Activated T-helper 2 cell treated with anti-CD3 and anti-CD28 coated beads, Interferon-gamma antibody, Interleukin-2, Interleukin-4, amounts not matched to agents 10 μg/mL and 5 μg/mL and 100 μg/mL, durations not matched to agents 14 hours and 24 hours and 36 hours (primary cell): ENCODE data around the gene CGNL1. TPM values are rescaled to one million over a fixed set of nuclear protein-coding genes. Genes with fewer than 3 reads are reported as not detected.

ENCODE experiments used
- DNase-seq: peaks from one replicate; pipeline ENCODE4 v3.0.0; 2021; ENCODE audit warnings: low spot score
- H3K27ac Mint-ChIP-seq: one replicate; pipeline ENCODE4 v1.8.0; 2021; ENCODE audit warnings: mixed read lengths
- H3K27me3 Mint-ChIP-seq: one replicate; pipeline ENCODE4 v1.8.0; 2021; ENCODE audit warnings: low read depth, mixed read lengths
- H3K36me3 Mint-ChIP-seq: one replicate; pipeline ENCODE4 v1.8.0; 2021; ENCODE audit warnings: low read depth, mixed read lengths
- H3K4me1 Mint-ChIP-seq: one replicate; pipeline ENCODE4 v1.8.0; 2021; ENCODE audit warnings: low read depth, mixed read lengths
- H3K4me3 Mint-ChIP-seq: one replicate; pipeline ENCODE4 v1.8.0; 2021; ENCODE audit warnings: low read depth, mild to moderate bottlenecking, moderate library complexity, mixed read lengths
- H3K9me3 Mint-ChIP-seq: one replicate; pipeline ENCODE4 v1.8.0; 2021; ENCODE audit warnings: mixed read lengths
- intact Hi-C: fragments of 100-400 bp; cut with micrococcal nuclease; formaldehyde crosslinking; loops from one replicate; pipeline ENCODE4 v1.15.1; 2023
- total RNA-seq: library from RNA; stranded (reverse); gene quantifications from 2 replicates; pipeline ENCODE4 v1.2.3, GENCODE V29; 2022

CGNL1 gene
- total RNA-seq, 1 donor from 2014 or later: not detected

DNA sequence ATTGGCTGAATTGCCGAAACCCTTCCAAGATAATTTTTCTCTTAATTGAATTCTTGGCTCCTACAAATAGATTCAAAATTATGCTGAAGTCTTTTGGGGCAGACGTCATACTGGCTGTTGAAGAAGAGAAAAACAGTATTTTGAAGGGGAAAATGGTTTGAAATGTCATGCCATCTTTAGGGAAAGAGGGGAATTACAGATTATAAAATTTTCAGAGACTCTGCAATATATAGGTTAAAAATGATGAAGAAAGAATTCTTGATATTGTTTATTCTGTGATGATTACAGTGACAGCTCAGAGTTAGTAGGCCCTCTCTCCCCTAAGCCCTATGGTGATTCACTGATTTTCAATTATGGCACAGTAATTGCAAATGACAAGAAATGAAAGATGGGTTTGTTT lies 86.1 kb downstream of the CGNL1 start:
- Mint-ChIP-seq H3K36me3 (no peaks in the 10 kb centered on the region), H3K4me3 (no peak overlapping the region), H3K27me3 (peaks cover 7% of the 10 kb centered on the region), H3K27ac (no peak overlapping the region), H3K4me1 (no peaks in the 10 kb centered on the region), H3K9me3 (no peaks in the 10 kb centered on the region)
- DNase-seq: no peak
- intact Hi-C loops: no loop called here

DNA sequence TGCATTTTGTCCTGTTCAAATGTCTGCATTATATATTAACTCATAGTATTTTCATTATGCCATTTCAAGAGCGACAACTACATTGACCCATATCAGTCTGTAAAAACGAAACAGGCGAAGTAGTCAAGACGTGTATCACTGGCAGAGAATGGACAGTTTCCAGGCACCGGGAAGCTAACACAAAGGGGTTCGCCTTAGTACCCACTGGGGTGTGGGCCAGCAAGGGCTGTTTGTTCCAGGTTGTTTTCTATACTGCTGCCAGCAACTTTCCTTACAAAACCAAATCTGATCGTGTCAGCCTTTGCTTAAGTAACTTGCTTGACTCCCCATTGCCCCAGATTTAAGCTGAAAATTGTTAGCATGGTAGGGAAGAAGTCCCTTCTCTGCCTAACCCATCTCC lies 87.1 kb downstream of the CGNL1 start:
- H3K27me3 Mint-ChIP-seq: peaks cover 7% of the 10 kb centered on the region
- no peaks in the 10 kb centered on the region for H3K9me3 Mint-ChIP-seq
- H3K4me1 Mint-ChIP-seq: no peaks in the 10 kb centered on the region
- no peaks in the 10 kb centered on the region for H3K36me3 Mint-ChIP-seq
- intact Hi-C loops: no loop called here
- H3K27ac Mint-ChIP-seq: no peak overlapping the region
- DNase-seq: no peak
- no peak overlapping the region for H3K4me3 Mint-ChIP-seq

DNA sequence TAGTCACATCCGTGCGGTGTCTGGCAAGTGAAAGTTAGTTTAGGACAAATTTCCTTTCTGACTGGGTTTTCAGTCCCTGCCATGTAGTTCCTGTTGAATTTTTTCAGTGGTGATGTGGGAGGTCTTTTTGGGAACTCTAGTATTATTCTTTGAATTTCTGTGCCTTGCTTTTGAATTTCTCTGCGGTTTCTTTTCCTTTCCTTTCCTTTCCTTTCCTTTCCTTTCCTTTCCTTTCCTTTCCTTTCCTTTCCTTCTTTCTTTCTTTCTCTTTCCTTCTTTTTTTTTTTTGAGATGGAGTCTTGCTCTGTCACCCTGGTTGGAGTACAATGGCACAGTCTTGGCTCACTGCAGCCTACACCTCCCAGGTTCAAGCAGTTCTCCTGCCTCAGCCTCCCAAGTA lies 88.2 kb downstream of the CGNL1 start:
- Mint-ChIP-seq H3K27ac (no peak overlapping the region), H3K36me3 (no peaks in the 10 kb centered on the region), H3K9me3 (no peaks in the 10 kb centered on the region), H3K4me3 (no peak overlapping the region), H3K27me3 (peaks cover 12% of the 10 kb centered on the region), H3K4me1 (no peaks in the 10 kb centered on the region)
- no peak for DNase-seq
- intact Hi-C loops: no loop called here

DNA sequence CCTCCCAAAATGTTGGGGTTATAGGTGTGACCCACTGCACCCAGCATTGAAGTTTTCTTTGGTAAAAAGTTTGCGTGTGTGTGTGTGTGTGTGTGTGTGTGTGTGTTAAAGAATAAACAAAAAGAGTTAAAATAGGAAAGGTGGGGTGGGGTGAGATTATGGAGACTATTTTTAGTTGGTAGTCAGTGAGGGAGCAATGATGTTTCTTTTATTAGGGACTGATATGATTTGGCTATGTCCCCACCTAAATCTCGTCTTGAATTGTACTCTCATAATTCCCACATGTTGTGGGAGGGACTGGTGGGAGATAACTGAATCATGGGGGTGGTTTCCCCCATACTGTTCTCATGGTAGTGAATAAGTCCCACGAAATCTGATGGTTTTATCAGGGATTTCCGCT lies 92.2 kb downstream of the CGNL1 start:
- no peak for DNase-seq
- Mint-ChIP-seq H3K4me1 (no peaks in the 10 kb centered on the region), H3K9me3 (no peaks in the 10 kb centered on the region), H3K27ac (no peak overlapping the region), H3K27me3 (peaks cover 19% of the 10 kb centered on the region), H3K36me3 (no peaks in the 10 kb centered on the region), H3K4me3 (no peak overlapping the region)
- intact Hi-C loops: no loop called here

DNA sequence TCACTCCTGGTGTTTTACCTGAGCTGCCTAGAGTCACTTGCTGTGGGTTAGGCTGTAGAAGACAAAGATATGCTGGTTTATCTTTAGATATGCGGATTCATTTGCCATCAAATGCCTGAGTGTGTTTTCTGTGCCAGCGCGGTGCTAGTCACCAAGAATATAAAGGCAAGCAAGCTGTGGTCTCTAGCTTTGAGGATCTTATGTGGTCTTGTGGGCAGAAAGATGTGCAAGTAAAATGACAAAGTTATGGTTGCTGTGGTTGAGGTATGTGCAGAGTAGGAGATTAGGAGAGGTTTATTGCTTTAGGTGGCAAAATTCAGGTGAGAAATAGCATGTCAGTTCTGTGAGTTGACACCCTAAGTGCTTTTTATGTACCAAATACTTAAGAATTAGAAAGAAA lies 94.2 kb downstream of the CGNL1 start:
- H3K9me3 Mint-ChIP-seq: no peaks in the 10 kb centered on the region
- H3K4me1 Mint-ChIP-seq: no peaks in the 10 kb centered on the region
- H3K27me3 Mint-ChIP-seq: peaks cover 16% of the 10 kb centered on the region
- no peak overlapping the region for H3K27ac Mint-ChIP-seq
- no peaks in the 10 kb centered on the region for H3K36me3 Mint-ChIP-seq
- no peak overlapping the region for H3K4me3 Mint-ChIP-seq
- intact Hi-C loops: no loop called here
- DNase-seq: no peak

DNA sequence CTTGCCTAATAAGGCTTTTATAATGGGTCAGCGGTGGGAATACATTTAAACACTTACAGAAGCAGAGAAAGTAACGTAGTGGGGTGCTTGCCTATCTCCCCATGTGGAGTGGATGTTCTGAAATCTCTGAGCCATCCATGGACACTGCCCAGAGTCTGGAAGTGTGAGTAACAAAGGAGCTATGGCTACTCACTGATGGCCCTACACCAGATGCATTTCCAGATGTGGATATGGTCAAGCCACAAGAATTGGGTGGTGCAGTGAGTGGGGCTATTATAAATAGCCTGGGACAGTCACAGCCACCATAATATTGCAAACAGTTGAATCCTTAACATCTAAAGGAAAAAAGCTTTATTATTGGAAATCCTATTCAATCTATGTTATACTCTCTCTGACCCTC lies 96.6 kb downstream of the CGNL1 start:
- Mint-ChIP-seq H3K4me1 (no peaks in the 10 kb centered on the region), H3K27me3 (peaks cover 16% of the 10 kb centered on the region), H3K27ac (no peak overlapping the region), H3K4me3 (no peak overlapping the region), H3K36me3 (no peaks in the 10 kb centered on the region), H3K9me3 (no peaks in the 10 kb centered on the region)
- intact Hi-C loops: no loop called here
- no peak for DNase-seq

DNA sequence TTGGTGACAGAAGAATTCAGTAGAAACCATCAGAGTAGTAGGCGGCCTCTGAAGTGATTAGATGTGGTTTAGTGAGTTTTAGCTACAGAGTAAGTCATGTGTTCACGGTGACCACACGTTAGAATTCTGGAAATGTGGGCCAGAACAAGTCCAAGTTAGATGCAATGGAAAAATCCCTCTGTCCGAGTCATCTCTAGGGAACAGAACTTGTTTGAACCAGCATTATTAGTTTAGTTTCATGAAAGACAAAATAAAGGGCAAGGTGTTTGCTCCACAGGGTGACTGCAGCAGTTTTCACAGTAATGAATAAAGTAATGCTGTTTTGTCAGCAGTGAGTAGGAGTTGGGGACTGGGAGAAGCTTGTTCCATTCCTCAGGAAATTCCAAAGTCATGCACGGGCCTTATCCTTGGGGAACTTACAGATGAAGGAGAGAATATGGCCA lies 100.2 kb downstream of the CGNL1 start:
- DNase-seq: no peak
- no peaks in the 10 kb centered on the region for H3K4me1 Mint-ChIP-seq
- no peaks in the 10 kb centered on the region for H3K9me3 Mint-ChIP-seq
- H3K4me3 Mint-ChIP-seq: no peak overlapping the region
- H3K36me3 Mint-ChIP-seq: no peaks in the 10 kb centered on the region
- H3K27me3 Mint-ChIP-seq: peaks cover 14% of the 10 kb centered on the region
- H3K27ac Mint-ChIP-seq: no peak overlapping the region
- intact Hi-C loops: no loop called here

DNA sequence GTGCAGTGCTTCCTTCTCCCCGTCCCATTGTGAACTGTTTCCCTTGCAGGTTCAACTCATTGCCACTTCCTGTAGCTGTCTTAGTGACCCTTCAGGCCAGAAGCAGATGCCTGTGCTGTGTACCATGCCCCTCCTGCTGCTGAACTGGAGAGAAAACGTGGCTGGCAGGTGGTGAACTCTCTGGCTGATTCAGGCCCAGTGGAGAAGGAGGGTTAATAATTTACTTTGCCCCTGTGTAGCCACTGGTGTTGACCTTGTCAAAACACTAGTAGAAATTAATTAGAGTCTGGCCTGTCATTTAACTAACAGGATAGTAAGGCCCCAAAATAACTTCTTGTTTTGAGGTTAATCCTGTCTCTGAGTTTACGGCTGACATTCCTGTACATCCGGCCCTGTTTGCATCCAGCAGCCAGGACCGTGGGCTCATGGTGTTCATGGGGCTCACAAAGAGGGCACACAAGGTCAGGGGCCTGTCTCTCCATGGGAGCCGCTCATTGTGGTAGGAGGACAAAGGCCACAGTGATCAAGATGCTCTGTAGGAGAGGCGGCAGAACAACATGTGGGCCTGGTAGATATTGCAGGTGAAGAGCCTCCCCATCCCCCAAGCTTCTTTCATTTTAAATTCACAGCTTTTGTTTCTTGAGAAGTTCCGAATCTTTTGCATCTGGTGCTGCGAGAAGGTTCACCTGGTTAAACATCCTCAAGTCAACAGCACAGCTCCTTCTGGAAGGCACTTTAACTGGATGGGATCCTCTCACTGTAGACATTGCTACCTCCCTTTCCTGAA lies 101.6 kb downstream of the CGNL1 start:
- intact Hi-C loops: no loop called here
- no peaks in the 10 kb centered on the region for H3K36me3 Mint-ChIP-seq
- no peaks in the 10 kb centered on the region for H3K4me1 Mint-ChIP-seq
- no peaks in the 10 kb centered on the region for H3K9me3 Mint-ChIP-seq
- H3K27me3 Mint-ChIP-seq: peaks cover 15% of the 10 kb centered on the region
- DNase-seq: no peak
- H3K27ac Mint-ChIP-seq: no peak overlapping the region
- H3K4me3 Mint-ChIP-seq: no peak overlapping the region

DNA sequence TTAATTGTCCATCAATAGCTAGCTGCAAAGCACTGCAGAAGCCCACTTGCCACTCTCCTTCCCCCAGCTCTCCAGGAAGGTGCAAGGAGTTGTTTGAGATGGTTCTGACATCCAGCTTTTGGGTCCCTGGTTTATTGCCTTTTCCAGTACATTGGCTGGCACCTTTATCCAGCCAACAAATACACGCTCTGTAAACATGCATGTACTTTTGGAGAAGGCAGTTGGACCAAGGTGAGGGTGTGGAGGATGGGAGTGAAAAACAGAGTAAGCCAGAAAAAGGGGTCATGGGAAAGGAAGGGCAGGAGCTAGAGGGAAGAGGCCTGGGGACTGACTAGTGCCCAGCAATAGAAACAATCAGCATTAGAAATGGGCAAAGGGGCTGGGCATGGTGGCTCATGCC lies 102.7 kb downstream of the CGNL1 start:
- Mint-ChIP-seq H3K36me3 (no peaks in the 10 kb centered on the region), H3K27me3 (peaks cover 19% of the 10 kb centered on the region), H3K4me1 (no peaks in the 10 kb centered on the region), H3K4me3 (no peak overlapping the region), H3K27ac (no peak overlapping the region), H3K9me3 (no peaks in the 10 kb centered on the region)
- intact Hi-C loops: no loop called here
- no peak for DNase-seq

DNA sequence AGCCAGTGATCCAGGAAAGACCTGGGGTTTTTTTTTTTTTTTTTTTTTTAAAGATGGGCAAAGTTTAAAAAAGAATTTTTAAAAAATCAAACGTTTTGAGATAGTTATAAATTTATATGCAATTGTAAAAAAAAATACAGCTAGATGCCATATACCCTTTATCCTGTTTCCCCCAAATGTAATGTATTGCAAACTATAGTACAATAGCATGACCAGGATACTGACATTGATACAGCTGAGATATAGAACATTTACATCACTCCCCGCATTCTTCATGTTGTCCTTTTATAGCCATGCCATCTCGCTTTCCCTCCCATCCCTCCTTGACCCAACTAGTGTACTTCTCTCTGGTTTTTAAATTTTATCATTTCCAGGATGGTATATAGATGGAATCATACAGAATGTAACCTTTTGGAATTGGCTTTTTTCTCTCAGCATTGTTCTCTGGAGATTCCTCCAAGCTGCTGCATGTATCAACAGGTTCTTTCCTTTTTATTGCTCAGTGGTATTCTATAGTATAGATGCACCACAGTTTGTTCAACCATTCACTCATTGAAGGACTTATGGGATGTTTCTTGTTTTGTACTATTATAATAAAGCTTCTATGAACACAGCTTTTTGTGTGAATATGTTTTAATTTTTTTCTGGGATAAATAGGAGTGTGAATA lies 104.9 kb downstream of the CGNL1 start:
- DNase-seq: no peak
- no peaks in the 10 kb centered on the region for H3K9me3 Mint-ChIP-seq
- H3K4me3 Mint-ChIP-seq: no peak overlapping the region
- H3K36me3 Mint-ChIP-seq: no peaks in the 10 kb centered on the region
- H3K27ac Mint-ChIP-seq: no peak overlapping the region
- peaks cover 24% of the 10 kb centered on the region for H3K27me3 Mint-ChIP-seq
- H3K4me1 Mint-ChIP-seq: no peaks in the 10 kb centered on the region
- intact Hi-C loops: no loop called here

DNA sequence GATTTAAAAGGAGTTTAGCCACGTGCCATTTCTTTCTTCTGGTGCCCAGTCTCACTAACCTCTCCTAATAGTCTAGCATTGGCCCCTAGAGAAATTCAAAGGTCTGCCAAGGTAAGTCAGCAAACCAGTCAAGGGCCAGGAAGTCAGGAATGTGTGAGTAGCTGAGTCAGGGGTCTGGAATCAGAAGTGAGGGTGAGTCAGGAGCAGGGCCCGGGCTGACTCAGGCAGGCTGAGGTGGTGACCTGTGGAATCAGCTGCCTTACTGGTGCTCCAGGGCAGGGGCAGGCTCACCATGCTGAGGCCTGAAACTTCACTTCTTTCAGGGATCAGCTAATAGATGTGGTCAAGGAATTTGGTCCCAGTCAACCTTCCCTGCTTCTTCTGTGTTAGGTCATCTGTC lies 109.6 kb downstream of the CGNL1 start:
- H3K36me3 Mint-ChIP-seq: no peaks in the 10 kb centered on the region
- no peak for DNase-seq
- peaks cover 38% of the 10 kb centered on the region for H3K27me3 Mint-ChIP-seq
- intact Hi-C loops: no loop called here
- H3K9me3 Mint-ChIP-seq: no peaks in the 10 kb centered on the region
- H3K27ac Mint-ChIP-seq: no peak overlapping the region
- H3K4me1 Mint-ChIP-seq: no peaks in the 10 kb centered on the region
- no peak overlapping the region for H3K4me3 Mint-ChIP-seq

DNA sequence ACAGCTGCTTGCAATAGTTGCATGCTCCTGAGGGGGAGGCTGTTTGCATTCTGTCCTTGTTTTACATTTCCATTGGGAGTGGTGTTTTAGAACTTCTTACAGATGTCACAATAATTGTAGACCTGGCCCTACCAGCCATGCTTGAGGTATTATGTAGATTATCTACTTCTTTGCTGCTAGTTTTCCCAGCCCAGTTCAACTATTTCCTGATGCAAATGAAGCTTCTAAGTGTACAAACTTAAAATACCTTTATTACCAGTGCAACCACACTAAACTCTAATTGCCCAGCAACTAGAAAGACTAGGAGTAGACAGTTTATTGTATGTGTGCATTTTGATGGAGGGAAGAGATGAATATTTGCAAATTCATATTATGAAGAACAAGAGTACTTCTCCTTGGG lies 110.5 kb downstream of the CGNL1 start:
- peaks cover 38% of the 10 kb centered on the region for H3K27me3 Mint-ChIP-seq

DNA sequence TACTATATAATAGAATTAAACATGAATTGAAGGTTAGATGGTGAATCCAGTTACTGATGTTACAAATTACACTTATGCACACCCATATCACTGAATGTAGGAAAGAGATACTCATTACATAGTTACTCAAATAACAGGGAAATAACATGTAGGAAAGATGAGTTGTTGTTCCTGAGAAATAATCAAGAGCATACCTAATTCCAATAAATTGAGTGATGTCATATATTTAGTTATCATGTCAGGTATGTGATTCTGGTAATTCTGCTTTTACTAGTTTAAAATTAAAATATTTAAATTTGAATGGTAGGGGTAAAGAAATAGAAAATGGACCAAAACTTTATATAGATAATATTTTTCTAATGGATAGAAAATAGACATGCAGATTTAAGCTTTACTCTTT lies 112.8 kb downstream of the CGNL1 start:
- Mint-ChIP-seq H3K9me3 (no peaks in the 10 kb centered on the region), H3K27me3 (peaks cover 34% of the 10 kb centered on the region), H3K4me3 (no peak overlapping the region), H3K36me3 (no peaks in the 10 kb centered on the region), H3K27ac (no peak overlapping the region), H3K4me1 (no peaks in the 10 kb centered on the region)
- DNase-seq: no peak
- intact Hi-C loops: no loop called here

More for the DNA sequence above, 110.5 kb downstream of the CGNL1 start:
- Mint-ChIP-seq H3K27ac (no peak overlapping the region), H3K9me3 (no peaks in the 10 kb centered on the region), H3K36me3 (no peaks in the 10 kb centered on the region), H3K4me1 (no peaks in the 10 kb centered on the region), H3K4me3 (no peak overlapping the region)
- no peak for DNase-seq
- intact Hi-C loops: no loop called here
